Karpas-422 (cell line): ENCODE results near the gene RTP3. TPM values are rescaled to one million over a fixed set of nuclear protein-coding genes. Genes with fewer than 3 reads are reported as not detected.
A peak's percentile ranks its signal among the peaks of the same experiment; 100 is the strongest.
"Not testable (repeated sequence)": the region's sequence is repeated elsewhere in the genome, so short reads cannot be mapped to it uniquely, and the experiment has no call there.

Experiments
- DNase-seq: peaks from one replicate; pipeline ENCODE4 v3.0.0-alpha.2; 2015
- H2AFZ ChIP-seq: fragments of 200-600 bp; sonication (generic); 2 replicates; pipeline ENCODE4 v1.6.1; 2014; ENCODE audit warnings: antibody characterized with exemption, low read length, mixed read lengths
- H3K27ac ChIP-seq: fragments of 200-600 bp; sonication (generic); 2 replicates; pipeline ENCODE4 v1.5.1; 2014; ENCODE audit warnings: mild to moderate bottlenecking, low read length, moderate library complexity
- H3K27me3 ChIP-seq: fragments of 200-600 bp; sonication (generic); 2 replicates; pipeline ENCODE4 v1.6.1; 2014; ENCODE audit warnings: low read length, mixed read lengths
- H3K36me3 ChIP-seq: fragments of 200-600 bp; sonication (generic); 2 replicates; pipeline ENCODE4 v1.6.1; 2014; ENCODE audit warnings: low read length, mixed read lengths; ENCODE audit not compliant: insufficient read depth
- H3K4me1 ChIP-seq: fragments of 200-600 bp; sonication (generic); 2 replicates; pipeline ENCODE4 v1.6.1; 2014; ENCODE audit warnings: mild to moderate bottlenecking, low read length, mixed read lengths
- H3K4me2 ChIP-seq: fragments of 200-600 bp; sonication (generic); 2 replicates; pipeline ENCODE4 v1.6.1; 2014; ENCODE audit warnings: low read length, low read depth, mild to moderate bottlenecking; ENCODE audit not compliant: poor library complexity, severe bottlenecking
- H3K4me3 ChIP-seq: fragments of 200-600 bp; sonication (generic); 2 replicates; pipeline ENCODE4 v1.5.1; 2014; ENCODE audit warnings: mild to moderate bottlenecking, antibody characterized with exemption, low read length, mixed read lengths
- H3K79me2 ChIP-seq: fragments of 200-600 bp; sonication (generic); 2 replicates; pipeline ENCODE4 v1.6.1; 2014; ENCODE audit warnings: mild to moderate bottlenecking, low read length, mixed read lengths
- H3K9ac ChIP-seq: fragments of 200-600 bp; sonication (generic); 2 replicates; pipeline ENCODE4 v1.6.0; 2014; ENCODE audit warnings: low read length
- H3K9me2 ChIP-seq: fragments of 200-600 bp; sonication (generic), shearing (Covaris generic); replicated peaks from 2 replicates; pipeline ENCODE4 v1.6.0; 2014; ENCODE audit warnings: mild to moderate bottlenecking, low read length, moderate library complexity; ENCODE audit not compliant: insufficient read depth
- H3K9me3 ChIP-seq: fragments of 300-700, 200-600 bp; sonication (generic); 2 replicates; pipeline ENCODE4 v1.6.1; 2014; ENCODE audit warnings: low read length, mixed read lengths
- H4K20me1 ChIP-seq: fragments of 200-600 bp; sonication (generic); 2 replicates; pipeline ENCODE4 v1.6.1; 2014; ENCODE audit warnings: mild to moderate bottlenecking, antibody characterized with exemption, low read length, low read depth; ENCODE audit not compliant: insufficient read depth
- total RNA-seq: library from RNA; depleted of rRNA; stranded (reverse); fragments of >200 nt; shearing (Covaris generic); gene quantifications from 2 replicates; pipeline ENCODE4 v1.2.3, GENCODE V29; 2014; ENCODE audit warnings: low replicate concordance

The RTP3 gene
- total RNA-seq, 1 experiment from 2014 or later = not detected

GRCh38 chr3:46490338-46491084 lies 7.3 kb upstream of the RTP3 start:
- DNase-seq = no peak
- Histone ChIP-seq H3K9me3 (no peaks in the 10 kb centered on the region), H2AFZ (no peak overlapping the region), H3K27me3 (no peaks in the 10 kb centered on the region), H4K20me1 (no peaks in the 10 kb centered on the region), H3K4me1 (peaks cover 4% of the 10 kb centered on the region; the same call in 1 of the 2 replicates), H3K4me2 (no peak overlapping the region), H3K9ac (no peak overlapping the region), H3K79me2 (no peaks in the 10 kb centered on the region), H3K27ac (no peak overlapping the region), H3K36me3 (no peaks in the 10 kb centered on the region), H3K9me2 (no peaks in the 10 kb centered on the region), H3K4me3 (no peak overlapping the region)

- Histone ChIP-seq H2AFZ (no peak overlapping the region), H3K27ac (no peak overlapping the region), H3K4me3 (no peak overlapping the region), H3K36me3 (no peaks in the 10 kb centered on the region), H3K79me2 (no peaks in the 10 kb centered on the region), H3K9me2 (no peaks in the 10 kb centered on the region), H3K9ac (no peak overlapping the region), H3K27me3 (no peaks in the 10 kb centered on the region), H3K9me3 (no peaks in the 10 kb centered on the region), H4K20me1 (no peaks in the 10 kb centered on the region; the same call in 1 of the 2 replicates), H3K4me1 (peaks cover 4% of the 10 kb centered on the region; the same call in 1 of the 2 replicates), H3K4me2 (no peak overlapping the region)
- DNase-seq = no peak
These were observed 6.4 kb upstream of the RTP3 start for GRCh38 chr3:46491089-46492070.

GRCh38 chr3:46492890-46493547 lies 4.8 kb upstream of the RTP3 start:
- Histone ChIP-seq H3K4me2 (no peak overlapping the region), H3K27ac (no peak overlapping the region), H3K79me2 (no peaks in the 10 kb centered on the region), H3K4me1 (peaks cover 4% of the 10 kb centered on the region; the same call in 1 of the 2 replicates), H3K36me3 (no peaks in the 10 kb centered on the region), H3K9ac (no peak overlapping the region), H3K9me2 (no peaks in the 10 kb centered on the region), H2AFZ (no peak overlapping the region), H3K9me3 (no peaks in the 10 kb centered on the region), H3K27me3 (no peaks in the 10 kb centered on the region), H3K4me3 (no peak overlapping the region), H4K20me1 (peaks cover 5% of the 10 kb centered on the region; the same call in 1 of the 2 replicates)
- no peak for DNase-seq

GRCh38 chr3:46494491-46494890 lies 3.3 kb upstream of the RTP3 start:
- not testable (repeated sequence) for H2AFZ ChIP-seq, DNase-seq, H4K20me1 ChIP-seq, H3K27me3 ChIP-seq, H3K9me3 ChIP-seq, H3K79me2 ChIP-seq, H3K27ac ChIP-seq, H3K4me1 ChIP-seq, H3K4me3 ChIP-seq, H3K36me3 ChIP-seq, H3K9ac ChIP-seq, H3K4me2 ChIP-seq, H3K9me2 ChIP-seq

GRCh38 chr3:46495901-46496456 lies 1.8 kb upstream of the RTP3 start:
- no peaks in the 10 kb centered on the region for H3K27me3 ChIP-seq
- no peaks in the 10 kb centered on the region for H3K9me2 ChIP-seq
- peaks cover 3% of the 10 kb centered on the region; the same call in 1 of the 2 replicates for H3K4me1 ChIP-seq
- H2AFZ ChIP-seq = no peak overlapping the region
- H3K79me2 ChIP-seq = no peaks in the 10 kb centered on the region
- no peak overlapping the region for H3K4me2 ChIP-seq
- H4K20me1 ChIP-seq = peaks cover 9% of the 10 kb centered on the region
- no peak overlapping the region for H3K9ac ChIP-seq
- DNase-seq = no peak
- no peak overlapping the region for H3K27ac ChIP-seq
- H3K4me3 ChIP-seq = no peak overlapping the region
- no peaks in the 10 kb centered on the region for H3K36me3 ChIP-seq
- no peaks in the 10 kb centered on the region for H3K9me3 ChIP-seq

- Histone ChIP-seq H3K9me2 (no peaks in the 10 kb centered on the region), H3K27ac (no peak overlapping the region), H3K79me2 (no peaks in the 10 kb centered on the region), H3K4me1 (peaks cover 6% of the 10 kb centered on the region), H3K36me3 (no peaks in the 10 kb centered on the region), H3K4me3 (no peak overlapping the region), H2AFZ (no peak overlapping the region), H3K9me3 (no peaks in the 10 kb centered on the region), H4K20me1 (peaks cover 9% of the 10 kb centered on the region), H3K4me2 (no peak overlapping the region), H3K9ac (no peak overlapping the region), H3K27me3 (no peaks in the 10 kb centered on the region)
- peak; percentile 83 for DNase-seq
These were observed 825 bp upstream of the RTP3 start for GRCh38 chr3:46496746-46497555.

- Histone ChIP-seq H3K9me3 (no peaks in the 10 kb centered on the region), H4K20me1 (peaks cover 9% of the 10 kb centered on the region), H3K79me2 (no peaks in the 10 kb centered on the region), H3K9ac (no peak overlapping the region), H3K4me3 (no peak overlapping the region), H3K27ac (no peak overlapping the region), H3K4me2 (no peak overlapping the region), H3K4me1 (peaks cover 6% of the 10 kb centered on the region), H3K36me3 (no peaks in the 10 kb centered on the region), H3K9me2 (no peaks in the 10 kb centered on the region), H3K27me3 (no peaks in the 10 kb centered on the region), H2AFZ (no peak overlapping the region)
- DNase-seq = no peak
These were observed 1.2 kb downstream of the RTP3 start for GRCh38 chr3:46498916-46499519.
